H1 (cell line): Measurements from ENCODE around the gene ATF3. TPM values are rescaled to one million over a fixed set of nuclear protein-coding genes. Genes with fewer than 3 reads are reported as not detected.

ENCODE experiments used
- CHD1 ChIP-seq: IDR thresholded peaks from 2 replicates; pipeline ENCODE4 v1.6.1; 2012; ENCODE audit warnings: low read depth, low read length, improper control_type of control experiment
- EP300 ChIP-seq, 2 experiments: IDR thresholded peaks; 1 replicate in 1 of 2; 2 replicates in 1 of 2; pipeline ENCODE4 v1.6.1; 2011 to 2012; ENCODE audit warnings: low read depth in 2 of 2, low read length in 2 of 2, mild to moderate bottlenecking in 2 of 2, borderline replicate concordance in 1 of 2, inconsistent platforms in 1 of 2, moderate library complexity in 1 of 2
- polyA plus RNA-seq, 7 experiments: library from polyadenylated mRNA; depleted of rRNA in 3 of 7; stranded (reverse) in 5 of 7; unstranded in 2 of 7; fragments of >200 nt in 5 of 7; fragments of 200-250 nt in 2 of 7; gene quantifications; 1 replicate in 5 of 7; 2 replicates in 1 of 7; 4 replicates in 1 of 7; pipeline versions ENCODE4 v1.2.1 to v1.2.3, GENCODE V29; 2011 to 2013; ENCODE audit warnings: missing spikeins in 2 of 7, mixed read lengths in 2 of 7
- total RNA-seq: library from RNA; stranded (reverse); fragmentation: NEBNext Ultra II Directional; extraction: Animal tissue kit (Norgen Biotek cat#: 25700); gene quantifications from 2 replicates; pipeline ENCODE4 v1.2.1, GENCODE V29; 2021

Gene ATF3
- total and polyA plus RNA-seq, 2 of the 8 experiments (the other 6 are each of a cell fraction or from before 2014, with no cell fraction given): 12.2 to 27.7 TPM

GRCh38 chr1:212652609-212653008 lies 44.0 kb downstream of the ATF3 start (continued):
- TF ChIP-seq EP300 (IDR thresholded peaks at IDR 0.05; ENCODE audit: borderline replicate concordance in 1 of 2, low read depth in 2 of 2, low read length in 2 of 2) (no peak), CHD1 (no peak)
